Measurements from ENCODE around the gene ADAMTS20.
"Not testable (repeated sequence)": the region's sequence is repeated elsewhere in the genome, so short reads cannot be mapped to it uniquely, and the experiment has no call there.

ADAMTS20 gene

DNA sequence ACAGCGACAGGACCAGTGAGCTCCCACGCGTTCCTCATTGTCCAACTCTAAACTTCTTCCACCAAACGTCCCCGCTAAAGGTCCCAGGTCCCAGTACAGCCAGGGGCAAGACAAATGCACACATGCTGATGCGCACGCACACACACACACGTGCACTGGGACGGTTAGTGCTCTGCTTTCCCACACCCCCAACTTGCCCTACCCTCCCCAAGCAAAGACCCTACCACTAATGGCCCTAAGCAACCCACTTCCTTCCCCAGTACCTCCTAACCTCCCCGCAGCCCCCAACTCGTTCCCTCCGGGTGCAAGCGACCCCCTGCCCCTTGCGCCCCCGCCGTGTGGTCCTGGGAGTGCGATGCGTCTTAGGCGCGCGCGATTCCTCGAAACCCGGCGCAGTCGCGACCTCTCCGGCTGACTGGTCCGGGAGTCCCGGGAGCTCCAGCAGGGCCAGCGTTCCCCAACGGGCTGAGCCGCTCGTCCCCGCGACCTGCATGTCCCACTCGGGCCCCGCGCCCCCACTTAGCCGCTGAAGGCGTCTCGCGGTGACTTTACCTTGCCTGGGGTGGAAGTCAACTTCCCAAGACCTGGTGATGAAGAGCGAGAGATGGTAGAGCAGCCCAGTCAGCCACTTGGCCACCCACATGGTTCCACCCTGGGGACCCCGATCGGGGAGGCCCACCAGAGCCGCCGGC is 578 bp downstream of the ADAMTS20 start:
- no peak for DNase-seq (ENCODE audit: low read depth)
- H3K4me3 ChIP-seq (ENCODE audit: low read depth, low read length): no peak overlapping the region
- TF ChIP-seq CTCF (IDR thresholded peaks at IDR 0.05; ENCODE audit: insufficient read depth, low read depth, low read length, missing control alignments): no peak

DNA sequence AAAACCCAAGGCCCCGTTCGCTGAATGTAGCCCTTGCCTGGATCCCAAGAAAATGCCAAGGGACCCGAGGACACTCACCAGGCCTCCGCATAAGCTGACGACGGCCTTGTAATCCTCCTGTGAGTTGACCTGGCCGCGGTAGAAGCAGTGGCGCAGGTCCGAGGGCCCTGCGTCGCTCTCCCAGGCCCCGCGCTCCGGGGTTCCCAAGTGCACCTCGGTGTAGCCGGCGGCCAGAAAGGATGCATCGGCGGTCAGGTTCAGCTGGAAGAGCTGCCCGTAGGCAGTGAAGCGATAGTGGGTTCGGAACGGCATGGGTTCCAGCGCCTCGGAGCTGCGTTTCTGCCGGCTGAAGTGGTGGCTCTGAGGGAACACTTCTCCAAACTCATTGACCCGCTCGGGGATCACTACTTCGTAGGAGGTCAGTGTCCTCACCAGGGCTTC is 1.2 kb downstream of the ADAMTS20 start:
- H3K4me3 ChIP-seq (ENCODE audit: low read depth, low read length): no peak overlapping the region
- DNase-seq (ENCODE audit: low read depth): no peak
- TF ChIP-seq CTCF (IDR thresholded peaks at IDR 0.05; ENCODE audit: insufficient read depth, low read depth, low read length, missing control alignments): no peak

DNA sequence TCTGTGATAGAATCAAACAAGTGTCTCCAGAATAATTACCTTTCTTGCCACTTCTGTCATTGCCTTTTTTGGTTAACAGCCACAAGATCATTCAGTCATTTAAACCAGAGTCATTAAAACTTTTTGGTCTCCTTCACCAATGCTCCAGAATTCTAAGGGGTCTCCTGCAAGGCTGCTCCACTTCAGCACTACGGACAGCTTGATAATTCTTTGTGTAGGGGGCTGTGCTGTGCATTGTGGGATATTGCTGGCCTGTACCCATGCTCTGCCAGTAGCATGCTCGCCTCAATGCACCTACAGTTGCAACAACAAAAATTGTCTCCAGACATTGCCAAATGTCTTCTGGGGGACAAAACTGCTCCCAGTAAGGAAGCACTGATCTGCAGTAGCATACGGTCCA is 7.3 kb downstream of the ADAMTS20 start:
- DNase-seq (ENCODE audit: low read depth): no peak
- H3K4me3 ChIP-seq (ENCODE audit: low read depth, low read length): no peak overlapping the region
- no peak for TF ChIP-seq CTCF (IDR thresholded peaks at IDR 0.05; ENCODE audit: insufficient read depth, low read depth, low read length, missing control alignments)

DNA sequence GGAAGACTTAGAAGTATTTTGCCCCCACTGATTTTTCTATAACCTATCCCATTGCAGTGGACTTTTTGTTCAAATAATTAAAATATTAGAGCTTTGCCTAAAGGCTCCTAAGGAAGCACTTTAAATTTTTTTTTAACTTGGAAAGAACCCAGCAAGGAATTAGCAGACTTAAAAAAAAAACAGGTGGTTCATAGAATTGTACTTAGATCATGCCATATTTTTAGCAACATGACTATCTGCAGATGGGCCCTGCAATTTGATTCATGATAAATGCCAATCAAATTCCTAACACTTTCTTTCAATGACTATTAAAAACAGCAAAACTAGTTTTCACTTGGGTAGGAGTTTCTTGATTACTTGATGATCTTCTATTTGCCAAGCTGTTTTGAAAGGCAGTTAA is 11.5 kb downstream of the ADAMTS20 start:
- H3K4me3 ChIP-seq (ENCODE audit: low read depth, low read length): no peak overlapping the region
- no peak for TF ChIP-seq CTCF (IDR thresholded peaks at IDR 0.05; ENCODE audit: insufficient read depth, low read depth, low read length, missing control alignments)
- no peak for DNase-seq (ENCODE audit: low read depth)

DNA sequence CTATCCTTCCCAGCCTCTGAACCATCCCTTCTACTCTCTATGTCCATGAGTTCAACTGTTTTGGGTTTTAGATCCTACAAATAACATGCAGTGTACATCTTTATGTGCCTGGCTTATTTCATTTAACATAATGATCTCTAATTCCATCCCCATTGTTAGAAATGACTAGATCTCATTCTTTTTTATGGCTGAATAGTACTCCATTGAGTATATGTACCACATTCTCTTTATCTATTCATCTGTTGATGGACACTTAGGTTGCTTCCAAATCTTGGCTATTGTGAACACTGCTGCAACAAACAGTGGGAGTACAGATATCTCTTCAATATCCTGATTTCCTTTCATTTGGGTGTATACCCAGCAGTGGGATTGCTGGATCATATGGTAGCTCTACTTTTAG is 14.3 kb downstream of the ADAMTS20 start:
- H3K4me3 ChIP-seq (ENCODE audit: low read depth, low read length); DNase-seq (ENCODE audit: low read depth): not testable (repeated sequence)

DNA sequence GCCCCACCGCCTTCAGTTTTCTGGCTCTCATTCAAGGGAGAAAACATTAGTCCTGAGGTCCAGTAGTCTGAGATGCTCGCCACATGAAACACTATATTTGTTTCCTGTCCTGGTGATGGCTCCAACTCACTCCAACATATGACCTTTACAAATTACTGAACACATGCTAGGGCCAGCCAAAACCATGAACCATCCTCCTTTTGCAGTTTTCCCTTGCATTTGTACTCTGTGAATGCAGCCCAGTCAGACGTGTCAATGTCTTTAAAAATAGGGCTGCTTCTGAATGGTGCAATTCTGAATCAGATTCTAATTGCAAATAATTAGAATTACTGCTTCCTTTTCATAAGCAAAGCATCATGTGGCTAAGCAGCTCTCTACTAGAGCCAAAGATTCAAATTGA is 36.0 kb downstream of the ADAMTS20 start:
- no peak for TF ChIP-seq CTCF (IDR thresholded peaks at IDR 0.05; ENCODE audit: insufficient read depth, low read depth, low read length, missing control alignments)
- DNase-seq (ENCODE audit: low read depth): no peak
- no peak overlapping the region for H3K4me3 ChIP-seq (ENCODE audit: low read depth, low read length)

DNA sequence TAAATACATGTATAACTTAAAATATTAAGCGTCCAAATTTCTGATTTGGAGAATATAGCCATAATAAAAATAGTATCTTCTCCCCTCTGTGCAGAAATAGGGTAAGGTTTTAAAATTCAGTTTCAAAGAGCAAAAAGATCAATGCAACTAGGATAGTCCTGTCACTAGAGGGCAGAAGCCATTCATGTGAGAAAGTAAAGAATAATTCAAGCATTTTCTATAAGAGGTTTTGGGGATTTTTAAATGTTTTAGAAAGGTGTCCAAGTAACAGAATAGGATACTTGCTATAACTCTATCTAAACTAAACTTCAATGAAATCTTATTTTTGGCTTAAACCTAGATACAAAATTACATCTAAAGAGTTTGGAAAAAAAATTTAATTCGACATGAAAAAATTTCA is 50.3 kb downstream of the ADAMTS20 start:
- H3K4me3 ChIP-seq (ENCODE audit: low read depth, low read length): no peak overlapping the region
- TF ChIP-seq CTCF (IDR thresholded peaks at IDR 0.05; ENCODE audit: insufficient read depth, low read depth, low read length, missing control alignments): peak; percentile 18
- DNase-seq (ENCODE audit: low read depth): peak; percentile 12
